MM.1S (cell line): ENCODE results near the gene NDUFB8.

ENCODE experiments used
- CTCF ChIP-seq: fragments of 300-600 bp; sonication (generic); IDR thresholded peaks from 2 replicates; pipeline ENCODE4 v1.5.1; 2016; ENCODE audit warnings: antibody characterized with exemption, low read length, mixed read lengths
- EZH2 ChIP-seq: fragments of 300-600 bp; sonication (generic); optimal IDR thresholded peaks from 2 replicates; pipeline ENCODE3; 2017; ENCODE audit warnings: low read depth, mild to moderate bottlenecking, antibody characterized with exemption, low read length, mixed read lengths
- EZH2phosphoT487 ChIP-seq: fragments of 300-600 bp; sonication (generic); IDR thresholded peaks from 2 replicates; pipeline ENCODE4 v1.6.1; 2018; ENCODE audit warnings: antibody characterized with exemption, low read length

GRCh38 chr10:100561005-100561404 is 31.3 kb upstream of the NDUFB8 start:
- TF ChIP-seq CTCF (no peak), EZH2 (no peak), EZH2phosphoT487 (no peak)
